Stimulated activated CD4-positive, alpha-beta T cell treated with anti-CD3 and anti-CD28 coated beads, Interleukin-12 subunit alpha, Interleukin-12 subunit beta, amount 100 ng/mL, for 48 hours (primary cell): ENCODE measurements around the gene RMDN2.

Source experiments
- DNase-seq, 3 donors: peaks; one replicate each; pipeline ENCODE4 v3.0.0-alpha.2; 2020; ENCODE audit warnings: low read depth in 2 of 3, low spot score in 1 of 3

The RMDN2 gene

GRCh38 chr2:37897511-37897910 lies 27.6 kb upstream of the RMDN2 start:
- no peak for DNase-seq

GRCh38 chr2:37898448-37898847 lies 26.6 kb upstream of the RMDN2 start:
- DNase-seq: no peak

GRCh38 chr2:37902991-37903390 lies 22.1 kb upstream of the RMDN2 start:
- DNase-seq: no peak

- DNase-seq: no peak
These were observed 20.7 kb upstream of the RMDN2 start for GRCh38 chr2:37904425-37904824.

- no peak for DNase-seq
These were observed 20.1 kb upstream of the RMDN2 start for GRCh38 chr2:37904993-37905392.

- no peak for DNase-seq
These were observed 19.0 kb upstream of the RMDN2 start for GRCh38 chr2:37906131-37906530.

- DNase-seq: no peak
These were observed 17.4 kb upstream of the RMDN2 start for GRCh38 chr2:37907501-37908225.

GRCh38 chr2:37911296-37911873 lies 13.7 kb upstream of the RMDN2 start:
- DNase-seq: no peak

- no peak for DNase-seq
These were observed 13.0 kb upstream of the RMDN2 start for GRCh38 chr2:37912056-37912455.

GRCh38 chr2:37912616-37913015 lies 12.5 kb upstream of the RMDN2 start:
- DNase-seq: no peak

- DNase-seq: no peak
These were observed 10.7 kb upstream of the RMDN2 start for GRCh38 chr2:37914340-37914739.

GRCh38 chr2:37915773-37916172 lies 9.3 kb upstream of the RMDN2 start:
- no peak for DNase-seq

GRCh38 chr2:37916512-37917082 lies 8.5 kb upstream of the RMDN2 start:
- no peak for DNase-seq

GRCh38 chr2:37917281-37918228 lies 7.5 kb upstream of the RMDN2 start:
- DNase-seq: no peak

GRCh38 chr2:37918742-37919186 lies 6.3 kb upstream of the RMDN2 start:
- no peak for DNase-seq

GRCh38 chr2:37919631-37920032 lies 5.5 kb upstream of the RMDN2 start:
- no peak for DNase-seq

- DNase-seq: no peak
These were observed 4.5 kb upstream of the RMDN2 start for GRCh38 chr2:37920570-37920969.

- DNase-seq: no peak
These were observed 3.3 kb upstream of the RMDN2 start for GRCh38 chr2:37921781-37922180.

GRCh38 chr2:37923308-37924055 lies 1.6 kb upstream of the RMDN2 start:
- no peak for DNase-seq

GRCh38 chr2:37926635-37927034 lies 1.5 kb downstream of the RMDN2 start:
- no peak for DNase-seq

GRCh38 chr2:37928377-37928776 lies 3.3 kb downstream of the RMDN2 start:
- no peak for DNase-seq
